PC-9 (cell line): ENCODE measurements around the gene RNU5B-1. TPM values are rescaled to one million over a fixed set of nuclear protein-coding genes. Genes with fewer than 3 reads are reported as not detected.
A peak's percentile ranks its signal among the peaks of the same experiment; 100 is the strongest.

ENCODE experiments used
- BruUV-seq: library from RNA; stranded (reverse); fragments of 400-500 nt; replicated peaks from 2 replicates; lab custom pipeline; 2021; lab: Mats Ljungman, UMichigan
- CTCF ChIA-PET: fragments of 300-600 bp; sonication (Branson Sonifier 250); formaldehyde crosslinking; loops from one replicate; lab custom pipeline; 2022; ENCODE audit warnings: antibody characterized with exemption; lab: Charles Lee
- POLR2A ChIA-PET: fragments of 300-600 bp; sonication (Branson Sonifier 250); formaldehyde crosslinking; loops from one replicate; lab custom pipeline; 2022; ENCODE audit warnings: antibody characterized with exemption; ENCODE audit not compliant: unreplicated experiment; lab: Charles Lee
- DNase-seq, 2 experiments: peaks; one replicate each; pipeline versions ENCODE4 v3.0.0 to v3.0.0-alpha.2; 2015 to 2022; ENCODE audit warnings: mixed read lengths in 1 of 2
- H2AFZ ChIP-seq: fragments of 200-600 bp; sonication (generic); 2 replicates; pipeline ENCODE4 v1.8.1; 2017; ENCODE audit warnings: antibody characterized with exemption
- H3F3A ChIP-seq: fragments of 200-600 bp; sonication (generic); 2 replicates; pipeline ENCODE4 v1.8.1; 2017; ENCODE audit warnings: antibody characterized with exemption, mild to moderate bottlenecking, low read depth; ENCODE audit not compliant: insufficient read depth
- H3K27ac ChIP-seq: fragments of 200-600 bp; sonication (generic); 2 replicates; pipeline ENCODE4 v1.6.1; 2016; ENCODE audit warnings: mixed run types
- H3K27me3 ChIP-seq: fragments of 200-600 bp; sonication (generic); 2 replicates; pipeline ENCODE4 v1.6.1; 2016; ENCODE audit warnings: low read depth, mixed run types; ENCODE audit not compliant: insufficient read depth
- H3K36me3 ChIP-seq: fragments of 200-600 bp; sonication (generic); 2 replicates; pipeline ENCODE4 v1.6.1; 2016; ENCODE audit warnings: low read depth, mixed run types
- H3K4me1 ChIP-seq: fragments of 200-600 bp; sonication (generic); replicated peaks from 2 replicates; pipeline ENCODE4 v1.6.1; 2016; ENCODE audit warnings: mixed run types; ENCODE audit not compliant: insufficient read depth
- H3K4me2 ChIP-seq: fragments of 200-600 bp; sonication (generic); 2 replicates; pipeline ENCODE4 v1.6.1; 2017; ENCODE audit warnings: mixed run types
- H3K4me3 ChIP-seq: fragments of 200-600 bp; sonication (generic); 2 replicates; pipeline ENCODE4 v1.6.1; 2016; ENCODE audit warnings: mixed run types
- H3K79me2 ChIP-seq: fragments of 200-600 bp; sonication (generic); 2 replicates; pipeline ENCODE4 v1.6.1; 2017; ENCODE audit warnings: low read depth, mixed run types
- H3K9me2 ChIP-seq: fragments of 200-600 bp; sonication (generic); 2 replicates; pipeline ENCODE4 v1.8.1; 2017; ENCODE audit warnings: mild to moderate bottlenecking; ENCODE audit not compliant: insufficient read depth
- H3K9me3 ChIP-seq: fragments of 200-600 bp; sonication (generic); 2 replicates; pipeline ENCODE4 v1.8.1; 2016; ENCODE audit warnings: low read depth; ENCODE audit not compliant: insufficient read depth
- H4K20me1 ChIP-seq: fragments of 200-600 bp; sonication (generic); 2 replicates; pipeline ENCODE4 v1.8.1; 2017; ENCODE audit not compliant: insufficient read depth
- CTCF ChIP-seq: fragments of 200-600 bp; sonication (generic); conservative IDR thresholded peaks from 2 replicates; pipeline ENCODE4 v1.6.1; 2017; ENCODE audit warnings: mixed run types, antibody characterized with exemption, mild to moderate bottlenecking, moderate library complexity
- EZH2 ChIP-seq: fragments of 200-600 bp; sonication (generic); IDR thresholded peaks from 2 replicates; pipeline ENCODE4 v1.8.0; 2017; ENCODE audit warnings: antibody characterized with exemption, low read depth
- intact Hi-C: fragments of 100-400 bp; cut with micrococcal nuclease; formaldehyde crosslinking; loops from one replicate; pipeline ENCODE4 v1.10.0; 2022; ENCODE audit not compliant: unreplicated experiment
- total RNA-seq: library from RNA; stranded (reverse); gene quantifications from 2 replicates; pipeline ENCODE4 v1.2.3, GENCODE V29; 2021

The RNU5B-1 gene
- total RNA-seq, 1 experiment from 2014 or later = not detected

DNA sequence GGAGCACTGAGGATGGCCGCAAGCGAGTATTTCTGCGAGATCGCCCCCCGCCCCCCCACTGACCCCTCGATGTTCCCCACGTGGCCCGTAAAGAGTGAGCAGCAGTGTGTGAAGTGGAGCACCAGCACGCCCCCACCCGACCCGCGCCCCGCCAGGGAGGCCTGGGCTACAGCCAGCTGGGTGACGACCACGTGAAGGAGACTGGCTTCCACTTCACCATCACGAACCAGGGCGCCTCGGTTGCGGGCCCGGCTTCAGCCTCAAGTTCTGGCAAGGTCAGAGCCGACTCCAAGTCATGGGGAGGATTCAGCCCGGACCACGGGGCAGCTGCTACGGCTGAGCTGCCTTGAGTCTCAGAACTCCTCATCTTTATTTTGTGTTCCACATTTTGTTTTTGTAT lies 2.4 kb upstream of the RNU5B-1 start:
- BruUV-seq = no TSS peak
- no peak for DNase-seq
- peaks cover 13% of the 10 kb centered on the region; the same call in 1 of the 2 replicates for H3K4me1 ChIP-seq
- no peaks in the 10 kb centered on the region for H3K27me3 ChIP-seq
- no peak overlapping the region for H3K4me3 ChIP-seq
- H3K9me2 ChIP-seq = no peaks in the 10 kb centered on the region
- no peaks in the 10 kb centered on the region for H3K36me3 ChIP-seq
- ChIA-PET CTCF (no interaction called here), POLR2A (no interaction called here)
- H3K4me2 ChIP-seq = no peak overlapping the region
- no peaks in the 10 kb centered on the region for H3K79me2 ChIP-seq
- H3K27ac ChIP-seq = no peak overlapping the region
- no peaks in the 10 kb centered on the region for H4K20me1 ChIP-seq
- intact Hi-C loops = no loop called here
- H3F3A ChIP-seq = peaks cover 21% of the 10 kb centered on the region; the same call in 1 of the 2 replicates
- H3K9me3 ChIP-seq = no peaks in the 10 kb centered on the region
- TF ChIP-seq CTCF = no peak
- no peak overlapping the region for H2AFZ ChIP-seq

DNA sequence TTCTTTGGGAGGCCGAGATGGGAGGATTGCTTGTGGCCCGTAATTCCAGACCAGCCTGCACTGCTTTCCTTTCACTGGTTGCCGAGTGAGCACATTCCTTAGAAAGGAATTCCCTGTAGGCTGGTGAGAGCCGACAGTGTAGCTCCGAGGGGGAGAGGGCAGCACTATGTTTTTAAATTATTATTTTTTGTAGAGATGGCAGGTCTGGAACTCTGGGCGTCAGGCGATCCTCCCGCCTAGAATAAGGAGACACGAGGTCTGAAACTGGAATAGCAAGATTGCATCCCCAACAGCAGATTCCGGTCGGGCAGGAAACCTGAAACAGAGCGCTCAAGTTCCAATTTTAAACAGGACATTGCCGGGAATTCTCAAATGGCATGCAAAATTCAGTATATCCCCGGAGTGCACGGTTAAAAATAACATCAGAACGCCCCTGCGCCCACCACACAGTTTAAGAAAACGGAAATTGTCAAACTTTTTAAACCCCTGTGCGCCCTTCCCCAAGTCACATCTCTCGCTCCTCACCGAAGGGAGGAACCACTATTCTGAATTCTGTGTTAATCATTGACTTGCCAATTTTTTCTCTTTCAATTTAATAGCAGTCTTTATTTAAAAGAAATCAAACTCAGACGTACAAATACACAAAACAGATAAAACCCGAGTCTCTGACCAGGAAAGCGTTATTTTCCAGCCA lies 643 bp upstream of the RNU5B-1 start:
- Histone ChIP-seq H3F3A (peaks cover 19% of the 10 kb centered on the region; the same call in 1 of the 2 replicates), H4K20me1 (no peaks in the 10 kb centered on the region), H3K4me1 (peaks cover 9% of the 10 kb centered on the region; the same call in 1 of the 2 replicates), H3K79me2 (no peaks in the 10 kb centered on the region), H2AFZ (peak overlapping the region; percentile 84), H3K27ac (peak overlapping the region; percentile 95), H3K36me3 (no peaks in the 10 kb centered on the region), H3K9me2 (no peaks in the 10 kb centered on the region), H3K9me3 (no peaks in the 10 kb centered on the region), H3K4me3 (peak overlapping the region; percentile 57), H3K4me2 (peak overlapping the region; percentile 77), H3K27me3 (no peaks in the 10 kb centered on the region)
- intact Hi-C loops = loop anchor here (1.0 to 2.0 kb wide), 4 partner anchors 8 to 271 kb away; partner anchors contain the start of genes CLPX and RNU5A-1
- TF ChIP-seq CTCF (peak; percentile 88), EZH2 (no peak)
- BruUV-seq = no TSS peak
- peak; percentile 55 to 63 for DNase-seq
- ChIA-PET CTCF (interaction anchor here (0.6 kb wide), 1 partner anchor 118 kb away, joined by 9 read pairs; the partner anchor contains the start of gene CLPX), POLR2A (interaction anchor here (0.5 to 1.0 kb wide), 5 partner anchors 77 to 529 kb away, joined by 3 to 12 read pairs (median 5); no protein-coding TSS in a partner anchor)

DNA sequence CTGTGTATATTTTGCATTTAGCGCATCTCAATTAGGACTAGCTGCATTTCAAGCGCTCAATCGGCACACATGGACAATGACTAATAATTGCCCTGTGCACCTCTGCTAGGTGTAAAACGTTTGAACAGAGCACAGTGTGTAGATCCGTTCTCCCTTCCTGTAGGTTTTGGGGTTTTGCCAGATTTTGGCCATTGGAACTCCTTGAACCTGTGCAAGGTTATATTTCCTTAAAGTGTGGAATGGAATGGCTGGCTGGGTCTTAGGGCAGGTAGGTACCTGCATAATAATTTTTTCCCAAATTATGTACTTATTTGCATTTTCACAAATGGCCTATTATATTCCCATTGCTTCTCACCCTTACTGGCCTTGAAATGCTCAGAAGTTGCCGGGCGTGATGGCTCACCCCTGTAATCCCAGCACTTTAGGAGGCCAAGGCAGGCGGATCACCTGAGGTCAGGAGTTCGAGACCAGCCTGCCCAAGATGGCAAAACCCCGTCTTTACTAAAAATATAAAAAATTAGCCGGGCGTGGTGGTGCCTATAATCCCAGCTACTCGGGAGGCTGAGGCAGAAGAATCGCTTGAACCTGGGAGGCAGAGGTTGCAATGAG lies 777 bp downstream of the RNU5B-1 start:
- TF ChIP-seq CTCF (no peak), EZH2 (no peak)
- ChIA-PET POLR2A (interaction anchor here (0.6 to 1.7 kb wide), 20 partner anchors 9 to 1196 kb away, joined by 3 to 32 read pairs (median 8); partner anchors contain the start of genes CLPX, PARP16 and SLC51B), CTCF (interaction anchor here (0.7 to 1.5 kb wide), 2 partner anchors 14 to 20 kb away, joined by 6 to 7 read pairs; no protein-coding TSS in a partner anchor)
- H4K20me1 ChIP-seq = no peaks in the 10 kb centered on the region
- peak overlapping the region; percentile 95 for H3K27ac ChIP-seq
- peak overlapping the region; percentile 63 for H3K4me2 ChIP-seq
- H3F3A ChIP-seq = peaks cover 19% of the 10 kb centered on the region; the same call in 1 of the 2 replicates
- no TSS peak for BruUV-seq
- no peaks in the 10 kb centered on the region for H3K9me2 ChIP-seq
- H3K27me3 ChIP-seq = no peaks in the 10 kb centered on the region
- peak overlapping the region; percentile 31; the same call in 1 of the 2 replicates for H3K4me3 ChIP-seq
- H3K9me3 ChIP-seq = no peaks in the 10 kb centered on the region
- DNase-seq = no peak
- no peaks in the 10 kb centered on the region for H3K79me2 ChIP-seq
- no peak overlapping the region for H2AFZ ChIP-seq
- no peaks in the 10 kb centered on the region for H3K36me3 ChIP-seq
- peaks cover 9% of the 10 kb centered on the region; the same call in 1 of the 2 replicates for H3K4me1 ChIP-seq
- intact Hi-C loops = loop anchor here (2.0 kb wide), 2 partner anchors 120 to 272 kb away; partner anchors contain the start of gene CLPX
